DMS153 treated with DMSO at 0.1 percent for 48 hours (cell line): ENCODE data around the gene RNF175.

Source experiments
- DNase-seq: peaks from one replicate; lab custom pipeline; 2025; ENCODE audit not compliant: unreplicated experiment; lab: John Stamatoyannopoulos, UW

The RNF175 gene

GRCh38 chr4:153759407-153760316, at the start of gene RNF175:
TSS of gene RNF175 (minus strand) at chr4:153760024. CDS start at chr4:153759862, 162 bp downstream.
- DNase-seq, result no peak

- DNase-seq, result no peak
Measured at GRCh38 chr4:153809307-153809706, 49.5 kb upstream of the RNF175 start.

- DNase-seq, result no peak
Measured at GRCh38 chr4:153808175-153808574, 48.4 kb upstream of the RNF175 start.

- no peak for DNase-seq
Measured at GRCh38 chr4:153806073-153806472, 46.2 kb upstream of the RNF175 start.

- no peak for DNase-seq
Measured at GRCh38 chr4:153804722-153805121, 44.9 kb upstream of the RNF175 start.

- no peak for DNase-seq
Measured at GRCh38 chr4:153799694-153800074, 39.9 kb upstream of the RNF175 start.

GRCh38 chr4:153798901-153799693, 39.3 kb upstream of the RNF175 start:
- DNase-seq, result no peak

- no peak for DNase-seq
Measured at GRCh38 chr4:153798420-153798819, 38.6 kb upstream of the RNF175 start.

- DNase-seq, result no peak
Measured at GRCh38 chr4:153794006-153794405, 34.2 kb upstream of the RNF175 start.

- DNase-seq, result no peak
Measured at GRCh38 chr4:153792618-153793247, 32.9 kb upstream of the RNF175 start.

GRCh38 chr4:153791746-153792617, 32.2 kb upstream of the RNF175 start:
- no peak for DNase-seq

GRCh38 chr4:153790962-153791551, 31.2 kb upstream of the RNF175 start:
- no peak for DNase-seq

- DNase-seq, result no peak
Measured at GRCh38 chr4:153790500-153790865, 30.7 kb upstream of the RNF175 start.

- no peak for DNase-seq
Measured at GRCh38 chr4:153789741-153790499, 30.1 kb upstream of the RNF175 start.

GRCh38 chr4:153788413-153789276, 28.8 kb upstream of the RNF175 start, which contains the start of gene SFRP2:
TSS of gene SFRP2 (minus strand) at chr4:153789083. CDS start at chr4:153788835, 248 bp downstream.
- DNase-seq, result no peak

- no peak for DNase-seq
Measured at GRCh38 chr4:153788051-153788412, 28.2 kb upstream of the RNF175 start.

- no peak for DNase-seq
Measured at GRCh38 chr4:153787575-153787974, 27.8 kb upstream of the RNF175 start.

- no peak for DNase-seq
Measured at GRCh38 chr4:153787061-153787560, 27.3 kb upstream of the RNF175 start.
